Measurements from ENCODE around the gene TNIP3.
"Not testable (repeated sequence)": the region's sequence is repeated elsewhere in the genome, so short reads cannot be mapped to it uniquely, and the experiment has no call there.

TNIP3 gene
- total RNA-seq: 4.2 to 4.8 reads per million in 2 donors

GRCh38 chr4:121164291-121164690 lies at the start of gene TNIP3:
Gene TNIP3, minus strand, starts transcription at chr4:121164321. Its CDS starts 196 bp downstream, at chr4:121164125.
- no peak for DNase-seq

- no peak for DNase-seq
These were observed 48.7 kb upstream of the TNIP3 start for GRCh38 chr4:121212806-121213205.

GRCh38 chr4:121209171-121209570 lies 45.0 kb upstream of the TNIP3 start:
- DNase-seq: no peak

GRCh38 chr4:121208244-121209007 lies 44.3 kb upstream of the TNIP3 start:
- DNase-seq: no peak

GRCh38 chr4:121205777-121206176 lies 41.7 kb upstream of the TNIP3 start:
- not testable (repeated sequence) for DNase-seq

GRCh38 chr4:121200795-121201472 lies 36.8 kb upstream of the TNIP3 start:
- no peak for DNase-seq

- DNase-seq: no peak
These were observed 35.8 kb upstream of the TNIP3 start for GRCh38 chr4:121199742-121200561.

- DNase-seq: no peak
These were observed 34.1 kb upstream of the TNIP3 start for GRCh38 chr4:121198251-121198650.

GRCh38 chr4:121195649-121196048 lies 31.5 kb upstream of the TNIP3 start:
- no peak for DNase-seq

GRCh38 chr4:121192480-121192879 lies 28.4 kb upstream of the TNIP3 start:
- no peak for DNase-seq

- DNase-seq: no peak
These were observed 27.9 kb upstream of the TNIP3 start for GRCh38 chr4:121192013-121192412.

GRCh38 chr4:121191361-121191760 lies 27.2 kb upstream of the TNIP3 start:
- DNase-seq: no peak

- no peak for DNase-seq
These were observed 26.3 kb upstream of the TNIP3 start for GRCh38 chr4:121190389-121190788.

- no peak for DNase-seq
These were observed 25.4 kb upstream of the TNIP3 start for GRCh38 chr4:121189326-121190215.

GRCh38 chr4:121187206-121187605 lies 23.1 kb upstream of the TNIP3 start:
- no peak for DNase-seq

GRCh38 chr4:121185960-121186359 lies 21.8 kb upstream of the TNIP3 start:
- DNase-seq: no peak

- DNase-seq: no peak
These were observed 19.9 kb upstream of the TNIP3 start for GRCh38 chr4:121183989-121184388.

- no peak for DNase-seq
These were observed 19.2 kb upstream of the TNIP3 start for GRCh38 chr4:121183361-121183760.

- DNase-seq: no peak
These were observed 18.2 kb upstream of the TNIP3 start for GRCh38 chr4:121182296-121182695.

- DNase-seq: no peak
These were observed 17.4 kb upstream of the TNIP3 start for GRCh38 chr4:121181493-121181892.

- DNase-seq: no peak
These were observed 16.4 kb upstream of the TNIP3 start for GRCh38 chr4:121180558-121180957.
